Hepatocyte (in vitro differentiated cells): ENCODE results near the gene STK32C. TPM values are rescaled to one million over a fixed set of nuclear protein-coding genes. Genes with fewer than 3 reads are reported as not detected.

Experiments used
- DNase-seq: peaks from one replicate; pipeline ENCODE4 v3.0.0-alpha.2; 2016; ENCODE audit warnings: low spot score
- H2AFZ ChIP-seq: fragments of 200-600 bp; sonication (generic); 2 replicates; pipeline ENCODE4 v1.6.0; 2016; ENCODE audit warnings: antibody characterized with exemption, mild to moderate bottlenecking
- H3K27ac ChIP-seq: fragments of 200-600 bp; sonication (generic); 2 replicates; pipeline ENCODE4 v1.5.1; 2016; ENCODE audit warnings: mild to moderate bottlenecking
- H3K27me3 ChIP-seq: fragments of 200-600 bp; sonication (generic); 2 replicates; pipeline ENCODE4 v1.6.1; 2016
- H3K36me3 ChIP-seq: fragments of 200-600 bp; sonication (generic); replicated peaks from 2 replicates; pipeline ENCODE4 v1.5.1; 2016; ENCODE audit warnings: low read depth; ENCODE audit not compliant: insufficient read depth
- H3K4me1 ChIP-seq: fragments of 200-600 bp; sonication (generic); 2 replicates; pipeline ENCODE4 v1.5.1; 2016; ENCODE audit warnings: mild to moderate bottlenecking, moderate library complexity; ENCODE audit not compliant: insufficient read depth
- H3K4me2 ChIP-seq: fragments of 200-600 bp; sonication (generic); 2 replicates; pipeline ENCODE4 v1.6.0; 2016
- H3K4me3 ChIP-seq: fragments of 200-600 bp; sonication (generic); 2 replicates; pipeline ENCODE4 v1.5.1; 2016; ENCODE audit warnings: mild to moderate bottlenecking
- H3K79me2 ChIP-seq: fragments of 200-600 bp; sonication (generic); 2 replicates; pipeline ENCODE4 v1.6.0; 2017; ENCODE audit warnings: mild to moderate bottlenecking
- H3K9me2 ChIP-seq: fragments of 200-600 bp; sonication (generic); replicated peaks from 2 replicates; pipeline ENCODE4 v1.6.0; 2017; ENCODE audit warnings: mild to moderate bottlenecking; ENCODE audit not compliant: insufficient read depth
- H3K9me3 ChIP-seq: fragments of 200-600 bp; sonication (generic); 2 replicates; pipeline ENCODE4 v1.5.1; 2016; ENCODE audit warnings: low read depth, mild to moderate bottlenecking
- H4K20me1 ChIP-seq: fragments of 200-600 bp; sonication (generic); 2 replicates; pipeline ENCODE4 v1.6.0; 2016; ENCODE audit warnings: mild to moderate bottlenecking; ENCODE audit not compliant: insufficient read depth, poor library complexity, severe bottlenecking
- CTCF ChIP-seq: fragments of 200-600 bp; sonication (generic); IDR thresholded peaks from 2 replicates; pipeline ENCODE4 v1.5.1; 2016; ENCODE audit warnings: antibody characterized with exemption, mild to moderate bottlenecking; ENCODE audit not compliant: poor library complexity
- EZH2 ChIP-seq: fragments of 200-600 bp; sonication (generic); IDR thresholded peaks from 2 replicates; pipeline ENCODE4 v1.6.1; 2016; ENCODE audit warnings: antibody characterized with exemption, mild to moderate bottlenecking, borderline replicate concordance
- EZH2phosphoT487 ChIP-seq: fragments of 200-600 bp; sonication (generic); IDR thresholded peaks from one replicate; pipeline ENCODE4 v1.6.1; 2018; ENCODE audit warnings: antibody characterized with exemption, mild to moderate bottlenecking, low read depth, moderate library complexity; ENCODE audit not compliant: unreplicated experiment, severe bottlenecking
- WGBS: methylation state at CpG from one replicate; pipeline ENCODE4 v1.1.6; 2016; ENCODE audit warnings: low lambda C conversion rate; ENCODE audit errors: missing lambda C conversion rate; 5-methylcytosine and 5-hydroxymethylcytosine counted together
- polyA plus RNA-seq: library from polyadenylated mRNA; unstranded; fragments of >200 nt; fragmentation: Nextera tagmentation; extraction: Ambion mirVana; gene quantifications from 2 replicates; pipeline ENCODE4 v1.2.1, GENCODE V29; 2016
- total RNA-seq: library from RNA; depleted of rRNA; stranded (reverse); fragments of >200 nt; gene quantifications from 2 replicates; pipeline ENCODE4 v1.2.3, GENCODE V29; 2014

The STK32C gene
- total and polyA plus RNA-seq, 2 experiments from 2014 or later = 7.9 to 12.2 TPM

- H3K9me2 ChIP-seq = no peaks in the 10 kb centered on the region
- peaks cover 23% of the 10 kb centered on the region for H3K27me3 ChIP-seq
- H4K20me1 ChIP-seq = no peaks in the 10 kb centered on the region
- no peaks in the 10 kb centered on the region for H3K9me3 ChIP-seq
- no peak overlapping the region for H2AFZ ChIP-seq
- no peak for DNase-seq
- H3K79me2 ChIP-seq = no peaks in the 10 kb centered on the region
- H3K27ac ChIP-seq = no peak overlapping the region
- no peaks in the 10 kb centered on the region for H3K36me3 ChIP-seq
- TF ChIP-seq EZH2 (no peak), EZH2phosphoT487 (no peak), CTCF (no peak)
- H3K4me3 ChIP-seq = no peak overlapping the region
- H3K4me2 ChIP-seq = no peak overlapping the region
- H3K4me1 ChIP-seq = no peaks in the 10 kb centered on the region
- WGBS = 18% methylated on average over 16 of the region's 16 CpGs
Observed at GRCh38 chr10:132175907-132176581, 131.7 kb downstream of the STK32C start.

- TF ChIP-seq CTCF (no peak), EZH2phosphoT487 (no peak), EZH2 (no peak)
- no peaks in the 10 kb centered on the region for H3K9me2 ChIP-seq
- no peaks in the 10 kb centered on the region for H3K36me3 ChIP-seq
- no peak overlapping the region for H3K4me2 ChIP-seq
- no peak overlapping the region for H3K4me3 ChIP-seq
- H4K20me1 ChIP-seq = no peaks in the 10 kb centered on the region
- WGBS = 53% methylated on average over 6 of the region's 6 CpGs
- no peak overlapping the region for H2AFZ ChIP-seq
- DNase-seq = no peak
- H3K27me3 ChIP-seq = peaks cover 23% of the 10 kb centered on the region
- H3K27ac ChIP-seq = no peak overlapping the region
- no peaks in the 10 kb centered on the region for H3K79me2 ChIP-seq
- H3K4me1 ChIP-seq = no peaks in the 10 kb centered on the region
- H3K9me3 ChIP-seq = no peaks in the 10 kb centered on the region
Observed at GRCh38 chr10:132175408-132175807, 132.3 kb downstream of the STK32C start.

GRCh38 chr10:132174237-132174636 is 133.5 kb downstream of the STK32C start:
- DNase-seq = no peak
- no peak overlapping the region for H3K4me2 ChIP-seq
- no peak overlapping the region for H2AFZ ChIP-seq
- H3K27me3 ChIP-seq = peaks cover 23% of the 10 kb centered on the region
- WGBS = 86% methylated on average over 11 of the region's 11 CpGs
- no peaks in the 10 kb centered on the region for H3K4me1 ChIP-seq
- no peaks in the 10 kb centered on the region for H3K9me2 ChIP-seq
- H3K36me3 ChIP-seq = no peaks in the 10 kb centered on the region
- TF ChIP-seq EZH2 (no peak), CTCF (no peak), EZH2phosphoT487 (no peak)
- H3K9me3 ChIP-seq = no peaks in the 10 kb centered on the region
- no peaks in the 10 kb centered on the region for H4K20me1 ChIP-seq
- no peak overlapping the region for H3K4me3 ChIP-seq
- no peak overlapping the region for H3K27ac ChIP-seq
- H3K79me2 ChIP-seq = no peaks in the 10 kb centered on the region
